ENCODE results near the gene CMTM7.

The CMTM7 gene

DNA sequence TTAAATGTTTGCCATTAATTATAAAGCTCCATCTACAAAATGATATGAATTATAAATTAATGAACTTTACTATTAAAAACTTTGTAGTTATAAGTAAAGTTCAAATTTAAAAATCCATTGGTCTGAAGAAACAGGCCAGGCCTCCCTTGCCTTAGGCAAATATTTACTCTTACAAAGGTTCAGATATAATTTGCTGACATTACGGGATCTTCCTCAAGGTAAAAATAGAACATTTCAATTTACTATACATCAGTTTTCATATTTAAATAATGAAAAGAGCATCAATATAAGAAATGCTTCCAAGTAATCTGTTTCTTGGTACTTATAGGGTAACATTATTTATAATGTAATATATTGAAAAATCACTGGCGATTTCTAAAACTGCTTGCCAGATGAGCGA, 107.3 kb downstream of the CMTM7 start:
- H3K4me2 ChIP-seq: no peak overlapping the region
- H3K36me3 ChIP-seq: peaks cover 12% of the 10 kb centered on the region
- H3K27ac ChIP-seq: no peak overlapping the region
- no peak overlapping the region for H3K4me3 ChIP-seq
- no peak overlapping the region for H3K9ac ChIP-seq
- no peak for TF ChIP-seq Cebpa-rat (IDR thresholded peaks at IDR 0.05)
- H3K4me1 ChIP-seq: peaks cover 54% of the 10 kb centered on the region
- H3K9me3 ChIP-seq: no peaks in the 10 kb centered on the region
- H4K20me1 ChIP-seq: peaks cover 78% of the 10 kb centered on the region
- no peaks in the 10 kb centered on the region for H3K27me3 ChIP-seq

DNA sequence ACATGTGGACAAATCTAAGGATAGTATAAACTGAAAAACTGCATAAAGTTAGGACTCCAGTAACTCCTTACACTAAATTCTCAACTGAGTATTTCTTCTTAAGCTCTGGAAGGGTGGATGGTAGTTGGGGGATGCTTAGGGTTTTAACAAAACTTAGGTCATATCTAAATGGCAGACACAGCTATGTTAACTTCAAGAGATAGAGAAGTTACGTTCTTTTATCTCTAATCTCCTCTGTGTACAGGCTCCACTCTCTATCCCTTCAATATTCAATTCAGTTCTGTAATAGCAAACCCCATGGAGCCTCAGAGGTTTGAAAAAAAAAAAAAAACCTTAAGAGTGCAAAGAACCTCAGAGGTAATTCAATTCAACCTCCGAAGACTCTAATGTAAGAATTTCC, 107.9 kb downstream of the CMTM7 start:
- TF ChIP-seq Cebpa-rat (IDR thresholded peaks at IDR 0.05): no peak
- peaks cover 48% of the 10 kb centered on the region for H3K4me1 ChIP-seq
- H3K36me3 ChIP-seq: peaks cover 10% of the 10 kb centered on the region

DNA sequence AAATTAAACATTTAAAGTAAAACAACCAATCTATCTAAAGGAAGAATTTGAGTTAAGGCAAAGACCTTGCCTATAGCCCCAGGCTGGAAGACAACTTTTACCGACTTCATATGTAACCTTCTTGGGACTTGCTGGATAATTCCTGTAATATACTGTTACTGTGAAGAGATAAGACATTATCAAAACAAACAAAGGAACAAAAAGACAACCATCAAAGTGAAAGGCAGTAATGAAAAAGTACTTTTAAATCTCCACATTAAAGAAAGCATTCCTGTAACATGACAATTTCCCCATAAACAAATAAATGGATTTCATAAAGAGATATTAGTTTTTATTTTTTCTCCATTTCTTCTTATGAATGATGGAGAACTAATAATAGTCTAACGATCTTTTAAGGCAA, 108.6 kb downstream of the CMTM7 start:
- Histone ChIP-seq H3K4me2 (peak overlapping the region; percentile 87), H3K4me1 (peaks cover 47% of the 10 kb centered on the region), H3K36me3 (peaks cover 10% of the 10 kb centered on the region), H3K9me3 (no peaks in the 10 kb centered on the region), H3K4me3 (no peak overlapping the region), H3K27me3 (no peaks in the 10 kb centered on the region), H3K9ac (no peak overlapping the region), H4K20me1 (peaks cover 66% of the 10 kb centered on the region), H3K27ac (no peak overlapping the region)
- no peak for TF ChIP-seq Cebpa-rat (IDR thresholded peaks at IDR 0.05)

More for the DNA sequence above, 107.9 kb downstream of the CMTM7 start:
- no peak overlapping the region for H3K27ac ChIP-seq
- H3K9me3 ChIP-seq: no peaks in the 10 kb centered on the region
- peaks cover 72% of the 10 kb centered on the region for H4K20me1 ChIP-seq
- no peak overlapping the region for H3K4me3 ChIP-seq
- no peak overlapping the region for H3K4me2 ChIP-seq
- no peaks in the 10 kb centered on the region for H3K27me3 ChIP-seq
- H3K9ac ChIP-seq: no peak overlapping the region

- Histone ChIP-seq H3K4me3 (peak overlapping the region; percentile 98), H3K4me1 (peaks cover 46% of the 10 kb centered on the region), H3K27me3 (no peaks in the 10 kb centered on the region), H3K9ac (peak overlapping the region; percentile 93), H4K20me1 (peaks cover 57% of the 10 kb centered on the region), H3K9me3 (no peaks in the 10 kb centered on the region), H3K4me2 (peak overlapping the region; percentile 87), H3K27ac (peak overlapping the region; percentile 94), H3K36me3 (peaks cover 9% of the 10 kb centered on the region)
- TF ChIP-seq Cebpa-rat (IDR thresholded peaks at IDR 0.05): no peak
Measured at GRCh38 chr3:32500880-32501782, 109.5 kb downstream of the CMTM7 start.

DNA sequence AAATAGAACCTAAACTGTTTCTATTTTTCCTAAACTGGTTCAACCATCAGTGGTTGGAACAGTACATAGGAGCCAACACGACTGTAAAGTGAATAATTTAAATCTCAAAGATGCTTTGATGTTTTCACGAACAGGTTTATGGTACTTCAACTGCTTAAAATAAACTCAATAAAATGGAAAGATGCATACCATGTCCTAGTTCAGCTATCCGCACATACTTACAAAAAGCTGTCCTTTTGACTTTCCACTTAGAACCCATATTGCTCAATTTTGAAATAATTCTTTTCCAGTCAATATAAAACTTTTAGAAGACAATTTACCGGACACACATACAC, 110.1 kb downstream of the CMTM7 start:
- Histone ChIP-seq H3K27me3 (no peaks in the 10 kb centered on the region), H3K4me3 (peak overlapping the region; percentile 98), H3K36me3 (peaks cover 2% of the 10 kb centered on the region), H3K9me3 (no peaks in the 10 kb centered on the region), H3K4me1 (peaks cover 51% of the 10 kb centered on the region), H3K27ac (peak overlapping the region; percentile 94), H3K9ac (peak overlapping the region; percentile 93), H4K20me1 (peaks cover 51% of the 10 kb centered on the region), H3K4me2 (peak overlapping the region; percentile 87)
- TF ChIP-seq Cebpa-rat (IDR thresholded peaks at IDR 0.05): no peak

GRCh38 chr3:32502118-32502945, 110.7 kb downstream of the CMTM7 start, which contains the start of gene CMTM6:
CMTM6 (minus strand) TSS chr3:32502852; CDS start chr3:32502745, 107 bp downstream.
- H3K9me3 ChIP-seq: no peaks in the 10 kb centered on the region
- peaks cover 49% of the 10 kb centered on the region for H4K20me1 ChIP-seq
- H3K4me1 ChIP-seq: peaks cover 51% of the 10 kb centered on the region
- H3K27ac ChIP-seq: peak within 1 kb of the TSS; percentile 94
- H3K27me3 ChIP-seq: no peaks in the 10 kb centered on the region
- peak within 1 kb of the TSS; percentile 87 for H3K4me2 ChIP-seq
- no peak for TF ChIP-seq Cebpa-rat (IDR thresholded peaks at IDR 0.05)
- no peaks in the 10 kb centered on the region for H3K36me3 ChIP-seq
- H3K4me3 ChIP-seq: peak within 1 kb of the TSS; percentile 98
- H3K9ac ChIP-seq: peak within 1 kb of the TSS; percentile 93

- Histone ChIP-seq H3K4me2 (peak overlapping the region; percentile 76), H3K4me3 (peak overlapping the region; percentile 98), H3K9ac (peak overlapping the region; percentile 93; the same call in 1 of the 2 replicates), H3K27ac (peak overlapping the region; percentile 94), H3K9me3 (no peaks in the 10 kb centered on the region), H3K27me3 (no peaks in the 10 kb centered on the region), H3K36me3 (no peaks in the 10 kb centered on the region), H4K20me1 (peaks cover 45% of the 10 kb centered on the region), H3K4me1 (peaks cover 51% of the 10 kb centered on the region)
- TF ChIP-seq Cebpa-rat (IDR thresholded peaks at IDR 0.05): no peak
Measured at GRCh38 chr3:32502946-32503286, 111.3 kb downstream of the CMTM7 start.
